Measurements from ENCODE around the gene ELFN2.

Gene ELFN2

GRCh38 chr22:37427711-37428635 lies 694 bp upstream of the ELFN2 start:
- DNase-seq (ENCODE audit: low read depth) = no peak

GRCh38 chr22:37426706-37427134 lies 559 bp downstream of the ELFN2 start:
- no peak for DNase-seq (ENCODE audit: low read depth)

GRCh38 chr22:37425800-37426705 lies 1.2 kb downstream of the ELFN2 start:
- no peak for DNase-seq (ENCODE audit: low read depth)

- no peak for DNase-seq (ENCODE audit: low read depth)
Measured at GRCh38 chr22:37425369-37425768, 1.9 kb downstream of the ELFN2 start.

GRCh38 chr22:37423283-37423682 lies 4.0 kb downstream of the ELFN2 start:
- no peak for DNase-seq (ENCODE audit: low read depth)

GRCh38 chr22:37421468-37421877 lies 5.8 kb downstream of the ELFN2 start:
- DNase-seq (ENCODE audit: low read depth) = no peak

GRCh38 chr22:37420686-37421467 lies 6.4 kb downstream of the ELFN2 start:
- DNase-seq (ENCODE audit: low read depth) = no peak

- DNase-seq (ENCODE audit: low read depth) = no peak
Measured at GRCh38 chr22:37419969-37420685, 7.2 kb downstream of the ELFN2 start.

- no peak for DNase-seq (ENCODE audit: low read depth)
Measured at GRCh38 chr22:37419370-37419968, 7.8 kb downstream of the ELFN2 start.

GRCh38 chr22:37418627-37419369 lies 8.5 kb downstream of the ELFN2 start:
- no peak for DNase-seq (ENCODE audit: low read depth)

- DNase-seq (ENCODE audit: low read depth) = no peak
Measured at GRCh38 chr22:37417677-37418348, 9.5 kb downstream of the ELFN2 start.

GRCh38 chr22:37417264-37417663 lies 10.0 kb downstream of the ELFN2 start:
- no peak for DNase-seq (ENCODE audit: low read depth)

- DNase-seq (ENCODE audit: low read depth) = no peak
Measured at GRCh38 chr22:37416827-37417226, 10.5 kb downstream of the ELFN2 start.

GRCh38 chr22:37416389-37416788 lies 10.9 kb downstream of the ELFN2 start:
- no peak for DNase-seq (ENCODE audit: low read depth)

GRCh38 chr22:37415210-37415609 lies 12.1 kb downstream of the ELFN2 start:
- no peak for DNase-seq (ENCODE audit: low read depth)

- no peak for DNase-seq (ENCODE audit: low read depth)
Measured at GRCh38 chr22:37414288-37414687, 13.0 kb downstream of the ELFN2 start.

- no peak for DNase-seq (ENCODE audit: low read depth)
Measured at GRCh38 chr22:37413546-37413945, 13.7 kb downstream of the ELFN2 start.

- DNase-seq (ENCODE audit: low read depth) = no peak
Measured at GRCh38 chr22:37412495-37413250, 14.6 kb downstream of the ELFN2 start.

- no peak for DNase-seq (ENCODE audit: low read depth)
Measured at GRCh38 chr22:37411655-37412054, 15.6 kb downstream of the ELFN2 start.
